ENCODE results near the gene CACNA1C.

The CACNA1C gene

DNA sequence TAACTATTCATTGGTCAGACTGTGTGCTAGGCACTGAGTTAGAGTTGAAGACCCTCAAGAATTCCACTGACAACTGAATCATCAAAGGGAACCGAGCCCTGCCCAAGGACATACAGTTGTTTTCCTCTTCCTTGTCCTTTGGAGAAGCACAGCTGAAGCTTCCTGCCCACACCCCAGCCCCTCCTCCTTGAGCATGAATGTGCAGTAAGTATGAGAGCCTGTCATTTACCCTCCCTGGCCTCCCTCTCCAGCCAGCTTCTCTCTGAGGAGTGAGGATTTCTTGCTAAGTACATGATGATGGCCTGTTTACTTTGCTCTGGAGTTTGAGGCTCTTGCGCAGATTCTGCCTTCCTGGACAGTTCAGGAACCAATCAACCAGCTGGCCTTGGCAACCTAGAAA is 235.2 kb downstream of the CACNA1C start:
- in situ Hi-C loops (cut with MboI; ENCODE audit: low sequenced_read_pairs) = no loop called here

DNA sequence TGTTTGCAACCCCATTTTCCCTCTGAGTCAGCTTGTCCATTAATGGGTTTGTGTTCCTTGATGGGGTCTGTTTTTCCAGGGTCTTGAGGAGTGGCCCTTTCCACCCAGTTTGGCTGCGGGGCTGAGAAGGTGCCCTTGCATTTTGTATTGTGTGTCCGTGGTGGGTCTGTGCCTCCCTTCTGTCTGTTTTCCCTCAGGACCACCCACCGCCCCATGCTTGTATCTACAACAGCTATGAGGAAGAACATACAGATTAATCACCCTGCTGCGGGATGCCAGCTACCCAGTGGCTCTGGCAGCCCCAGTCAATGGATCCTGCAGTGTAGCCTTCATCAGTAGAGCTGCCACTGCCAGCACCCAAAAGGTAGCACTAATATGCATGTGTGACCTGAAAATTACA is 235.7 kb downstream of the CACNA1C start:
- in situ Hi-C loops (cut with MboI; ENCODE audit: low sequenced_read_pairs) = no loop called here

DNA sequence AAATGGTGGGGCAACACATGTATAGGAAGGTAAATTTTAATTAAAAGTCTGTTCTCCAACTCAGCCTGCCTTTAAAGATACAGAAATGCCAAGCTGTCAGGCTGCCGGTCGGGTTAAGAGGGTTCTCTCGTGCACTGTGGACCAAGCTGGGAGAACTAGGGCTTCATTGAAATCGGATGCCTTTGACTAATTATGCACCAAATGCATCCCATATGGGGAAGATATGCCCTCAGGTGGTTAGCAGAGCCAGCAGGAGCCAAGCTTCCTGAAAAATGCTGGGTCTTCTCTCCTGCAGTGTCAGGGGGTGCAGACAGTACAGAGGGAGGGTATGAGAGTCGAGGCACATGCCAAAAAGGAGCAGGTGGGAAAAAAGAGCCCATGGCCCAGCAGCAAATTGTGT is 236.1 kb downstream of the CACNA1C start:
- in situ Hi-C loops (cut with MboI; ENCODE audit: low sequenced_read_pairs) = no loop called here

GRCh38 chr12:2289525-2289924 is 236.7 kb downstream of the CACNA1C start:
- in situ Hi-C loops (cut with MboI; ENCODE audit: low sequenced_read_pairs) = no loop called here

- in situ Hi-C loops (cut with MboI; ENCODE audit: low sequenced_read_pairs) = no loop called here
Measured at GRCh38 chr12:2290091-2290490, 237.3 kb downstream of the CACNA1C start.

- in situ Hi-C loops (cut with MboI; ENCODE audit: low sequenced_read_pairs) = no loop called here
Measured at GRCh38 chr12:2290516-2291065, 237.8 kb downstream of the CACNA1C start.

GRCh38 chr12:2291182-2291832 is 238.5 kb downstream of the CACNA1C start:
- in situ Hi-C loops (cut with MboI; ENCODE audit: low sequenced_read_pairs) = no loop called here

- in situ Hi-C loops (cut with MboI; ENCODE audit: low sequenced_read_pairs) = no loop called here
Measured at GRCh38 chr12:2291947-2292346, 239.2 kb downstream of the CACNA1C start.

DNA sequence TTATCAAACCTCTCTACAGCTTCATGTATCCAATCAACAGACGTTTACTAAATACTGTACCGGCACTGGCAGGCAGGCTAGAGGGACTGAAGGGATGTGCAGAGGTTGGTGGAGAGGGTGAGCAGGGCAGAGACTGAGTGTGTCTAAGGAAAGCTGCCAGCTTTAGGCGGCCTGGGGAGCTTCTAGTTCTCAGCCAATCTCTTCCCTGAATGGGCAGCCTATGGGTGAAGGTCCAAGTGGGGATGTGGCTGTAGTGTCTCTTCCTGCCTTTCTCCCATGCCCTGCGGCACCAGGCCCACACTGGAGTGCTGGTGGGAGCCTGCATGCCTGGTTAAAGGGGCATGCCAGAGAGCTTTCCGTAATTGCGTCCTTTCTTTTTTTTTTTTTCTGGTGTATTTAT is 239.8 kb downstream of the CACNA1C start:
- in situ Hi-C loops (cut with MboI; ENCODE audit: low sequenced_read_pairs) = no loop called here

- in situ Hi-C loops (cut with MboI; ENCODE audit: low sequenced_read_pairs) = no loop called here
Measured at GRCh38 chr12:2294651-2295475, 242.1 kb downstream of the CACNA1C start.

DNA sequence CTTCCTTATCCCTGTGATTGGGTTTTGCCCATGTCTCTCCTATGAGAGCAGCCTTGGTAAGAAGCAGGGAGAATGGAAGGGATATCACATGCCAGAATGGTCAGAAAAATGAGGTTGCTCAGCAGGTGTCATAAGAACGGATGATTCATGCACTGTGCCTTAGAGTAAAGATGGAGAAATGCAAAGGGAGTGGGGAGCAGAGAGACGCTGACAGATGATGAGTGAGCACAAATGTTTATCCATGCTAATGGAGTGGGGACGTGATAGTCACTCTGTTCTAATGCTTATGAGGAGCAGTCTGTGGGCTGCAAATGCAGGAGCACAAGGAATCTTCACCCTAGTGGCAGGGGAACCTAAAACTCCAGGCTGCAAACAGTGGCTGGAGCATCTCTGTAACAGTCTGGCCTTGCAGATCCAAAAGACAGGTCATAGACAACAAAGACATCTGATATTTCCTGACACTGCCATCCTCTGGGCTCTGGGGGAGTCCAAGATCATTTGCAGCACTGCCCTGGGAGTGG is 243.2 kb downstream of the CACNA1C start:
- in situ Hi-C loops (cut with MboI; ENCODE audit: low sequenced_read_pairs) = no loop called here

- in situ Hi-C loops (cut with MboI; ENCODE audit: low sequenced_read_pairs) = no loop called here
Measured at GRCh38 chr12:2297004-2297403, 244.2 kb downstream of the CACNA1C start.

- in situ Hi-C loops (cut with MboI; ENCODE audit: low sequenced_read_pairs) = no loop called here
Measured at GRCh38 chr12:2297658-2298057, 244.9 kb downstream of the CACNA1C start.

GRCh38 chr12:2298556-2299200 is 245.9 kb downstream of the CACNA1C start:
- in situ Hi-C loops (cut with MboI; ENCODE audit: low sequenced_read_pairs) = no loop called here

DNA sequence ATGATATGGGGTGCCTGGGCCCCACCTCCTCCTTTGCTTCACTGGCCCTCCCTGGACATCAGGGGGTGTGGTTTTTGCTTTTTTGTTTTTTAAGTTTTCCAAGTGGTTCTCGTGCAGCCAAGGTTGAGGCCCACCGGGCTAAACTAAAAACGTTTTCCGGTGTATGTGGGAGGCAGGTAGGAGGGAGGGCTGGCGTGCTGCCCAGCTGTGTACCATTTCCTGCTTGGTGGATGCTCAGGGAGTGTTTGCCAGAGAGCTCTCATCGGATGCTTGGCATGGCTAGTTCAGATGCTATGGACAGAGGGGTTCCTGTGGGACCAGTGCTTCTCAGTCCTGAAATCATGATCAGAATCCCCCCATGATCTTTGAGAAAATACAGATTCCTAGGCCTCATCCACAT is 246.4 kb downstream of the CACNA1C start:
- in situ Hi-C loops (cut with MboI; ENCODE audit: low sequenced_read_pairs) = no loop called here

GRCh38 chr12:2300168-2300567 is 247.4 kb downstream of the CACNA1C start:
- in situ Hi-C loops (cut with MboI; ENCODE audit: low sequenced_read_pairs) = no loop called here

DNA sequence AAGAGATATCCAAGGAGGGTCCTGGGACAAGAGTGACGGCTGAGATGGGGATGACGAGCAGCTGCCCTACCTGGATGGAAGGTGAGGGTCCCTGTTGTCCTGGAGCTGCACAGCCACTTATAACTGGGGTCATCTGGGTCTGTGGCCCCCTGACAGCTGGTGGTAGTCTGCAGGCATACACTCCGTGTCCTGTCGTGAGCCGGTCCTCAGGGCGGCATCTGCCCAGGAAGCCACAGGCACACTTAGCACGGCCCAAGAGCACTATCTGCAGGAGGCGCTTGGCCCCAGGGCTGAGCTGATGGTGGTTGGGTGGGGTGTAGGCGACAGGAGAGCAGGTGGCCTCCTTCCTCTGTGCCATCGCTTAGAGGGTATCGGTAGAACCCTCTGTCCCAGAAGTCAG is 248.1 kb downstream of the CACNA1C start:
- in situ Hi-C loops (cut with MboI; ENCODE audit: low sequenced_read_pairs) = no loop called here

- in situ Hi-C loops (cut with MboI; ENCODE audit: low sequenced_read_pairs) = no loop called here
Measured at GRCh38 chr12:2301531-2302461, 249.0 kb downstream of the CACNA1C start.

DNA sequence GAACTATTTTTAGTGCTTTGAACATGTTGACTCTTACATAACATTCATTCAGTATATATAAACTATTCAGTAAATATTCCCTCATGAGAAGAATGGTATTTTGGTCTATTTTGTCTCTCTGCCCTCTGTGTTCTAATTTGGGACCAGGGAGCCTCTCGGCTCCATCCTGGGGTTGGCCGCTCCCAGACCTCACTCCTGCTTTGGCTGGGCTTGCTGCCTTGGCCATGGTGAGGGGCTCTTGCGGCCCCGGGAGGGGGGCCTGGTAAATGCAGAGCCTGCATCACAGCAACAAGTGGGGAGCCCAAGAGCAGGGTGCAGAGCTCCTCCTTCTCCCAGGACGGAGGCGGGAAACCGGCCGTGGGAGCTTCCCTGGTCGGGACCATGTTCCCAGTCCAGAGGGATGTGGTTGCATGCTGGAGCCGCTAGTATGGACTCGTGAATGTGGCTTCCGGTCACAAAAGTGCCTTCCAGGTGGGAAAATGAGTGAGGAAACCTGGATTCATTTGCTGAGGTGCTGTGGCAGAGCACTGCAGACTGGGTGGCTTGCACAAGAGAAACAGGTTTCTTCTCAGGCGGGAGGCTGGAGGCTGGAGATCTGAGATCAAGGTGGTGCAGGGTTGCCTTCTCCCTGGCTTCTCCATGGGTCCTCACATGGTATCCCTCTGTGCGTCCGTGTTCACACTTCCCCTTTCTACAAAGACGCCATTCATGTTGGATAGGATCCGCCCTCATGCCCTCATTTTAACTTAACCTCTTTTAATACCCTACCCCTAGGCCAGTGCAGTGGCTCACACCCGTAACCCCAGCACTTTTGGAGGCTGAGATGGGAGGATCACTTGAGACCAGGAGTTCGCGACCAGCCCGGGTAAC is 250.2 kb downstream of the CACNA1C start:
- in situ Hi-C loops (cut with MboI; ENCODE audit: low sequenced_read_pairs) = no loop called here

Data from HL-60/S4 treated with retinoic acid at 250 ng/mL for 4 days and 3 days (cell line).